NCI-H128 (cell line): ENCODE measurements around the gene ADD2.

Experiments
- DNase-seq: peaks from one replicate; lab custom pipeline; 2025; ENCODE audit not compliant: unreplicated experiment; lab: John Stamatoyannopoulos, UW

The ADD2 gene

DNA sequence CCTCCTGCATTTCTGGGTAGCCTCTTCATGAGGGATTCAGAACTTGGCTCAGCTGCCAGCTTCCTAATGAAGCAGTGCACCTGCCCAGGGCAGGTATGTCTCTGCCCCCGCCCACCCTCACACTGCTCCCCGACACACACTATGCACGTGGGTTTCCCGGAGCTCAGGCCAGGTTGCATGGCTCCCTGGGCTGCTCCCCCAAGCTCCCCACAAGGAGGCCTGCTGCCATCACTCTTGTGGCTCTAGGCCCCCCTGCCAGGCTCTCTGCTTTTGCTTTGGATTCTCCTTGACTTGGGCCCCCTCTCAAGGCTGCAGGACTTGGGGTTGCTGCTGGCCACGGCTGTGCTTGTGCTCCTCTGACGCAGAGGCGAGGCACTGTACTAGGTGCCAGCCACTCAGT is 43.6 kb downstream of the ADD2 start:
- DNase-seq: no peak

DNA sequence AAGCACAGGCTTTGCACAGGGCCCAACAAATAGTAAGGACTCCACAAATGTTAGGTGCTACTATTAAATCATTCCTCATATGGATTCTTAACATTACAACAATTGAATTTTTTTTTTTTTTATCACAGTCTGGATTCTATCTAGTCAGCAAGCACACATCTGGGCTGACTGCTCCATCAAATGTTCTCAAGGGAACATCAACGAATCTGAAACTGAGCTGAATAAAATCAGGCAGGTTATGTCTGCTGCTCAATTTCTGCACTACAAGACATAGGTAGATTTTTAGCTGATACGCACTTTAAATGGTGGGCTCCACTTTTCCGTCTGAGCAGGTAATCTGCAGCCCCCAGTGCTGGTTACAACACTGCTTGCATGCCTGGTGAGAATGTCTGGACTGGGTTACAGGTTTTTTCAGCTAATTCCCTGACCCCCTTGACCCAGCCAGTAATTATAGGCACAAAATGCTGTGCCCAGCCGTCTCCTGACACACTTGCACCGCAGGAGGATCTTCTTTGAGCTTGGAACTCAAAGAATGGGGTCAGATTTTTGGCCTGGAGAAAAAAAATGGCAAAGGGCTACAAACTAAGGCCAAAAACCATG is 44.6 kb downstream of the ADD2 start:
- no peak for DNase-seq

DNA sequence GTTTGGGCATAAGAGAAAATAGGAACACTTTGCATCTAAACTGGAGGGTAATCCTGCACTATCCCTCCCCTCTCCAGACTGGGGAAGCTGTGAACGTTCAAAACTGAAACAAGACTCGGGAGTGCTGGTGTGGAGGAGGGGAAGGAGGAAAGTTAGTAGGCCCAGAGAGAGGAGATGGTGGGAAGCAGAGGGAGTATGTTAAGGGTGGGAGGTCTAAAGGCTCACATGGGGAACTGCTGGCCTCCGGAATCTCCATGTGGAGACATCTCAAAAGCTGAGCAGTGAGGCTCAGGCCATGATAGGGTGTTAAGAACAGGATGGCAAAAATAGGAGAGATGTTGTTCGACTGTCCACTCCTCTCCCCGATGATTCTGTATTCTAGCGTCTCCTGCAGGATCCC is 47.9 kb downstream of the ADD2 start:
- no peak for DNase-seq

DNA sequence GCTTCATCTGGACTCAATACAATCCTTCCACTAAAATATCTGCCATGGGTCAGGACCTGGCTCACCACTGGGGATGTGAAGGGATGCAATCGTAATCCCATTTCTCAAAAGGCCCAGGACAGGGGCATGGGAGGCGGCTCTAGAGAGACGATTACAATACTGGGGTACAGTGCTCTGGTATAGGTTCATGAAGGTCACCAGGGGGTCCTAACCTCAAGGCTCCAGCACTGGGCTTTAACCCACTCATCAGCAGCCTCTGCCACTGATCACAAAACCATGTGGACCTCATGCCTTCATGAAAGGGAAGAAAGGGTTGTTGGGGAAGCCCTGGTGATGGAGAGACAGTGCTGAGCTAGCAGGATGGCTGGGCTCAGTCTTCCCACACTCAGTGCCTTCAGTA is 48.8 kb downstream of the ADD2 start:
- no peak for DNase-seq

DNA sequence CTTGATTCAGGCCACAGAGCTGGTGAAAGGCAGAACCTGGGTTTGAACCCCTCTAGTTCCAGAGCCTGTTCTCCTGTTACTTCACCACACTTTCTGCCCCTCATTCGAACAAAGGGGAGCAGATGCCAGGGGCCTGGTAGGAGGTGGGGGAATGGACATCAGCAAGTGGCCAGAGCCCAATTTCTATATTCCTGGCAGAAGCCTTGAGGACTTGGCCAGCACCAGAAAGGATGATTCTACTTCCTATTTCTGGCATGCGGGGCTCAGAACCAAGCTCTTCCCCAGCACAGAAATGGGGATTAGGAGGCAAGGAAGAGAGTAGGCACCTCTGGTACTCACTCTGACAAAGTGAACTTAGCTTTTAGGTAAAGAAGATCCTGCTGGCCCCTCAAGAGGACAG is 49.3 kb downstream of the ADD2 start:
- DNase-seq: no peak

DNA sequence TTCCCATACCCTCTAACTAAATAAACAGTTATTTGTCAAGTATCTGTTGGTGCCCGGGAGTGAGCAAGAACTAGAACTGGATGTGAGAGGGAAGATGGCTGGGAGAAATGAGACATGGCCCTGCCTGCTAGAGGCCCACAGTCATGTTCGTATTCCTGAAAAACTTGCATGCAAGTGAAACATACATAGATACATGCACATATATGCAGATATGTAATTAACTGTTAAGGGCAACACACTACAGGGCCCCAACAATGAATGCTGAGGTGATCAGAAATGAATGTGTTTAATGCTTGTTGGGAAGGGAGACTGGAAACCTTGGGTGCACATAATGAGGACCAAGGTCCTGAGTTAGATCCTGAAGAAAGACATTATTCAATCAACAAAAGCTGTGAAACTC is 49.8 kb downstream of the ADD2 start:
- no peak for DNase-seq

DNA sequence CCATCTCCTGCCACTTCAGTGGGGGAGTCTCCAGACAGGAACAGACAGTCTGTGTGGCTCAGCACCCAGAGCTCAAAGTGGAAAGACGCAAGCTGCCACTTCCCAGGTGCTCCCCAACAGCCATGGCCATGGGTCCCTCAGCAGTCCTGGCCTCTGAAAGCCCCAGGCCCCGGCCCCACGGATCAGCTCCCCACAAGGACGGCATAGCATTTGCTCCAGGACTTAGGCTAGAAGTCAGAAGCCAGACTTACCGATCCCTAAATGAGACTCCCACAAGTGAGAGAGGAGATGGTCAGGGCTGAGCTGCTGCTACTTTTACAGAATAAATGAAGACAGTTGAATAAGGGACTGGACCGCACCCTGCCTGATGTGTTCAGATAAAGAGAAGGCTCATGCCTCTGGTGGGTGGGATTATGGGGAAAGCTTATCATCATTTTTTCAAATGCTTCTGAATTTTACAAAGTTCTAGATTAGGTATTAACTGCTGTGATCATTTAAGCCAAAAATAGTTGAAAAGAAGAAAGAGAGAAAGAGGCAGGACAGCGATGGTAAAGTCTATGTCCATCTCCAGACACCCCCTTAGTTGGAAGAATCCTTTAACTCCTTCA is 50.5 kb downstream of the ADD2 start:
- no peak for DNase-seq

DNA sequence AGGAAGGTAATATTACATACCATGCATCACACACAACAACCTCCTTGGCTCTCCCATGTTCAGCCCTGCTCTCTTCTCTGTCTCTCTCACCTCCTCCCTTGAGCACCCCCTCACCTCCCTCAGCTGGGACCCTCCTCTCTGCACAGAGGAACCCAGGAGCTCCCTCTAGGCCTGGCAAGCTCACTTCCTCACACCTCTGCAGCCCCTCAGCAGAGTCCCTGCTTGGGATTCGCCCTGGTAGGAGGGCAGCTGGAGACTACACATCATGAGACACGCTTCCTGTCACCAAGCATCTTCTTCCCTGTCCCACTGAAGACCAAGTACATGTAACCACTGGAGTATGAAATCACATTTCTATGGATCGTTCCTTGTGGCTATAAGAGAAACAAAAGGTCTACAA is 51.0 kb downstream of the ADD2 start:
- no peak for DNase-seq

DNA sequence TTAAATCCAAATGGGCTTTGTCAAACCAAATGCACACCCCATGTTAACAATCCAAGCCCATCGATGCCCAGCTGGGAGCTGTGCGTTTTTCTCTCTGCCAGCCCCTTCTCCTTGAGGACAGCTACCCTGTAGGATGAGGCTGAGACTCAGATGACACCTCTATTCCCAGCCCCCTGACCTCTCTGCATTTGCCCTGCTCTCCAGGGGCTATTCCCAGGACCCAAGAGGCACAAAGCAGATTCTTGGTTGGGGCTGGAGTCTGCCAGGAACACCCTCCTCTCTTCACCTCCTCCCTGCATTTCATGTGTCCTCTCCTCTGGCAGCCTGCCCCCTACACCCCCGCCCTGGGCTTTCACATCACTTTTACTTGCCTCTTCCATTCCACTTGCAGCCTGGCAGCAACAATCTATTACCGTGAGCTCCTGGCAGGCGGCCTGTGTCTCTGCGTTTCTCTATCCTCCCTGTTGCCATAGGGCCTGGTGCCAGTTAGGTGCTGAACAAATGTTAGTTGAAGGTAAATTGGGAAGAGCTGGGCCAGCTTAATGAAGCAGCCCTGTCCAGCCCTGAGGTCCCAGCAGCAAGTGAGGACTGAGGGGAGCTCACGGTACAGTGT is 51.8 kb downstream of the ADD2 start:
- DNase-seq: no peak

DNA sequence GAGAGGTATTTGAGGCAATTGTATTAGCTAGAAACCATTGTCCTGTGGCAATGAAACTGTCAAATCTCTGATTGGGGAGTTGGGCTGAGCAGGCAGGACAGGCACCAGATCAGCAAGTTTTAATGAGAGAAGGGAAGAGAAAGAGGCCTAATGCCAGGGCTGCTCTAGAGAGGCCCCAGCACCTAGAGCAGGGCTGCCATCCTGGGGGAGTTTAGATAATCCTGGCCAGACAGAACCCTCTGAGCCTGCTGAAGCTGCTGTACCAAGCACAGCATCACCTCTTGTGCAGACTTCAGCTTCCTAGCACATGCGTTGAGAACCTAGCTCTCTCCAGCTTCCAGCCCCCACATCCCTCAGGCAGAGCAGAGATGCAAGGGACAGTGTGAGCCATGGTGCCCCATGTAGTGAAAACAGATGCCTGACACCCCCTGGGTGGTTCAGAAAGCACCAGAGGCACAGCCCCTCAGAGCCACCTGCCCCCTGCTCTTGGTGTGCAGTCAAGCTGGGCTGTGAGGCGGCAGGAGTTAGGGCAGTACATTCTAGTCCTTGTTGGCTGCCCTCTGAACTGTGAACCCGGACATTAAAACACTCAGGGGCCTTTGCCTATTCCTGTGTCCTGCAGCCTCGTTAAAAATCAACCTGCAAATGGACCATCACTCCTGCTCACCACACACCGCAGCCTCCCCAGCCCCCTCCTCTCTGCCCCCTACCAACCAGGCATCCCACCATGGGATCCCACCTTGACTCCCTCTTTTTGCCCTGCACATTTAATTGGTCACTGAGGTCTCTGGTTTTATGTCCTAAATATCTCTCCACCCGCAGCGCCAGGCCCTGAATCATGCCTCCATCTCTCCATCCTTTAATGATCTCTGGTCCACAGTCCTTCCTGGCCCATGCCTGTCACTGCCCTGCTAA is 52.7 kb downstream of the ADD2 start:
- DNase-seq: no peak

DNA sequence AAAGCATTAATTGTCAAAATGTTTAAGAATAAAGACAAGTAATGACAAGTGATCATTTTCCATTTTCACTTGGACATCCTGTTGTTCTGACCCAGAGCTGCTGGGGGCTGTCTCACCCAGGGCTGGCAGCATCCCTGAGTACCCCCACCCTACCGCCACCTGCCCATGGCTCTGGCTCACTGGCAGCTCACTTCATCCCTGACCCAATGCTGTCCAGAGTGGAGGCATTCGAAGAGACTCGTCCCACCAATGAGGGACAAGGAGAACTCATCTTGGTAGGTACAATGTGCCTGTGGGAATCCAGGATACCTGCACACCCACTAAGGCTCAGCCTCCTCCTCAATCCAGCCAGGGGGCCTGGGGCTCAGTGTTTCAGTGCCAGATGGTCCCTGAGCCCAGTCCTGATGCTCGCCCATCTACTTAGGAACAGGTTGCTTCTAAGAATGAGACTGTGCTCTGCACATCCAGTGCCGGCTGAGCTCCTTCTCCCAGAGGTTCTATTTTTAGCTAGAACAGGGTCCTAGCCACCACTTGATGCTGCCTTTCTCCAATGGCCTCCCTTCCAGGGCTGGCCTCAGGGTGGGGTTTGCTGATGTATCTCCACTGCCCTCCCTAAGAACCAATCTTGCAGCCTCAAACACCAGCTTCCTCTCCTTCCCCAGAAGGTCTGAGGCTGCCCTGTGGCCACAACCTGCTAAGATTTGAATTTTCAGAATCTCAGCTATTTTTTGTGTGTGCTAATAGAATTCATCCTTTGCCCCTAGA is 53.7 kb downstream of the ADD2 start:
- no peak for DNase-seq

DNA sequence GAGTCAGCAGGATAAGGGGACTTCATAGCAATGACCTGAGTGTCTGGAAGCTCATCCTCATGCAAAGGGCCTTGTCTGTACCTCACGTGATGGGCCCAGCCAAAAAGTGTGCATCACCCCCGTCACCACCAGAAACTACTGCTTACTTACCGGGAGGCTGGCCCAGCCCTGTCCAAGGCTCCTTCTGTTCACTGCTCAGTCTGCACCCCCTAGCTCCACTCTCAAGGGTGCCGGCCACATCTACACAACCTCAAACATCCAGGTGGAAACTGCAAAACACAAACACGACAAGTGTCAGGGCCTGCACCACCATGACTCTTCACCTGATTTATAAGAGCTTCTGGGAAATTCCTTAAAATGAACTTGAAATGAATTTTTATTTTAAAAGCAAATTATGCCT is 55.1 kb downstream of the ADD2 start:
- no peak for DNase-seq

DNA sequence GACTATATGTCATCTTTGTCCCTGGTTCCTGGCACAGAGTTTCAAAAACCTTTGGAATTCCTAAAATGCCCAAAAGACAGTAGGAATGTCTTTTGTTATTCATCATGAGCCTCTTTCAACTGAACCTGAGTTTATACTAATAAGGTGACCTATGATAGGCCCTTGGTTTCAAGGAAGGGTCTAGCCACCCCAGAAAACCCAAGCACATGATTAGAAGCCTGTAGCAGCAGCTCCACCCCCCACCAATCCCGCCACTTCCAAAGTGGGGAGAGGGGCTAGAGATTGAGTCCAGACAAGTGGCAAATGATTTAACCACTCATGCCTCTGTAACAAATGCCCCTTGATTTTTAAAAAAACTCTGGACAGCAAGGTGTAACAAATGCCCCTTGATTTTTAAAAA is 56.8 kb downstream of the ADD2 start:
- DNase-seq: no peak

DNA sequence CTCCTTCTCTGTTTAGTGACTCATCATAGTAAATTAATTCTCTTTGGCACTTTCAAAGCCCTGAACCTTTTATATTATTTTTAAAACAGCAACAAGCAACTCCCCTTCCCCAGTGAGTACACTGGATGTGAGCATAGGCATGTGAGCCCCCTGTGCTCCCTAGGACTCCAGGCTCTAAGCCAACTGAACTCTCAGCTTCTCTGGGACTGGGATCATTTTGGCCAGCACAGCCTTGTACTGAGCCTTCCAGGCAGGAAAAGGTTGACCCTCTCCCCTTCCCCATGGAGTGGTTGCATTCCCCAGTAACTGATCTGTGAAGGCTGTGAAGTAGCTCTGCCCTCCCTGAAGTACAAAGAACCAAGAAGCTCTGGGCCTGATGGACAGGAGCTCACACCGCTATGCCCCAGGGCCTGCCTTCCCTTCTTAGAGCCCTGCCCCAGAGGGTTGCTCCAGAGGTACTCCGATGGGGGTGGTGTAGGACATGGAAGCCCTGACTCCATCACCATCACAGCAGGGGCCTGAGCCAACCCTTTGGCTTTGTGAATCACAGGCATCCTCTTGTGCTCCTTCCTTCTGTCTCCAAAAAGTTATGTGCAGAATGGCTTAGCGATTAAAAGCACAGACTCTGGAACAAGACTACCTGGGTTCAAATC is 57.8 kb downstream of the ADD2 start:
- no peak for DNase-seq

DNA sequence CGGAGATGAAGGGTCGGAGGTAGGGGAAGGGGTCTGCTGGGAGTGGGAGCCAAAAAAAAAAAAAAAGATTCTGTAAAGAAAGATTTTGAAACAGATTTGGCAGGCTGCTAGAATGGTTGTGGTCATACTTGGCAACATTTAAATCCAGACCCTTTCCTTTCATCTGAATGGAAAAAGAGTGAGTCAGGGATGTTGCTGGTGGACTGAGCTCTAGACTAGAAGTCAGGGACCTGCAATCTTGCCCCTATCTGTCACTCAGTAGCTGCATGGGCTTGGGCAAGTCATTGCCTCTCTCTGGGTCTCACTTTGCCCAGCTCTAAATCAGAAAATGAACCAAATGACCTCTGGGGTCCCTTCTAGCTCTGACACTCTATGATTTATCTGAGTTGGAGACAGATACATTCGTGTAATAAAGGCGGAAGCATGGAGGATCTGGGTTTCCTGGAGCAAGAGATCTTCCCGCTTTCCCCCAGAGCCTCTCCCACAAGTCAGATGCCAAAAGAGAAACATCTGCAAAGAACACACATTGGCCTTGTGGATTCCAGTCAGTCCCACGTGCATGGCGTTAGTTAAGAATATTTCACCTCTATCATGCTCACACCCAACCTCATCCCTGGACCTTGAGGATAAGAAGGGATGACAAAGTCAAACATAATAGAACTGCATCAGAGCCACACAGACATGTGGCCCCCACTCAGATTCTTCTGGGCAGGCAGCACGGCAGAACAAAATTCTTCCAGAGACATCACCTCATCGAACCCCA is 58.5 kb downstream of the ADD2 start:
- no peak for DNase-seq

DNA sequence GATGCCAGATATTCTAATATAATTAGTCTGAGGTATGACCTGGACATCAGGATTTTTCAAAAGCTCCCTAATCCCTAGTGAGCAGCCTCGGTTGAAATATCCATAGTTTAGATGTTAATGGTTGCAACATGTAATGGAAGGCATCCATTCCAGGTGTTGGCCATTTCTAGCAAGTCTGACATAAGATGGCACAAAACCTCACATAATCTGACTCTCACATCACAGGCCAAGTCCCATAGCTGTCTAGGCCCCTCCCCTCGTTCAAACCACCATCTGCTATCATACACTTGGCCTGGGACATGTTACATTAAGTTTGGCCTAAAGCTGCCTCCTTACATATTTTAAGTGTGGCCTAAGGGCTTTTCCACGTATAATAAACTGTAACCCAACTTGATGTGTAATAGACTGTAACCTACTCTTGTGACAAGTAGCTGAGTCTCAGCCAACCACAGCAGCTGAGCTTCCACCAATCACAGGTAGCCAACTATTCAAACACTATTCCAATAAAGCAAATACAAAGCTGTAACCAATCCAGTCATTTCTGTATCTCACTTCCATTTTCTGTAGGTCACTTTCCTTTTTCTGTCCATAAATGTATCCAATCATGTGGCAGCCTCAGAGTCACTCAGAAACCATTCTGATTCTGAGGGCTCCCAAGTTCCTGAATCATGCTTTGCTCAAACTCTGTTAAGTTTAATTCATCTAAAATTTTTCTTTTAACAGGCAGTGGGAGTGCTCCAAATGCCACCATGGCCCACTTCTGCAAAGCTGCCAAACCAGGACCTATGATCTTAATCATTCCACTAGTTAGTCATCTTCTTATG is 59.4 kb downstream of the ADD2 start:
- no peak for DNase-seq

DNA sequence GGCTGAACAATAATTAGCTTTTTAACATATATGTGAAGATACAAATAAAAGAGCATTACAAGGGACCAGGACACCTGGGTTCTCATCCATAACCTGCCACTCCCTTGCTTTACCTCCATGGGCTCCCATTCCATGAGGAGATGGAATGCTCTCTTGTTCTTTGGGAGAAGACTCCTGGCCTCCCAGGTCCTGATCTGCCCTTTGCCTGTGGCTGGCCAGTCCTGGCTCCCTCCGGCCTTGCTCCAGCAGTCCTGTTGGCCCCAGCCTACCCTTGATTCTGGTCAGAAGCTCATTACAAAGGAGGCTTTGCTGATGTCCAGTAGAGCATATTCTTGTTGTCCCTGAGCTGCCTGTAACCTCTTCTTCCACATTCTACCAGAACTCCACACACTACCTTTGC is 60.3 kb downstream of the ADD2 start:
- no peak for DNase-seq

DNA sequence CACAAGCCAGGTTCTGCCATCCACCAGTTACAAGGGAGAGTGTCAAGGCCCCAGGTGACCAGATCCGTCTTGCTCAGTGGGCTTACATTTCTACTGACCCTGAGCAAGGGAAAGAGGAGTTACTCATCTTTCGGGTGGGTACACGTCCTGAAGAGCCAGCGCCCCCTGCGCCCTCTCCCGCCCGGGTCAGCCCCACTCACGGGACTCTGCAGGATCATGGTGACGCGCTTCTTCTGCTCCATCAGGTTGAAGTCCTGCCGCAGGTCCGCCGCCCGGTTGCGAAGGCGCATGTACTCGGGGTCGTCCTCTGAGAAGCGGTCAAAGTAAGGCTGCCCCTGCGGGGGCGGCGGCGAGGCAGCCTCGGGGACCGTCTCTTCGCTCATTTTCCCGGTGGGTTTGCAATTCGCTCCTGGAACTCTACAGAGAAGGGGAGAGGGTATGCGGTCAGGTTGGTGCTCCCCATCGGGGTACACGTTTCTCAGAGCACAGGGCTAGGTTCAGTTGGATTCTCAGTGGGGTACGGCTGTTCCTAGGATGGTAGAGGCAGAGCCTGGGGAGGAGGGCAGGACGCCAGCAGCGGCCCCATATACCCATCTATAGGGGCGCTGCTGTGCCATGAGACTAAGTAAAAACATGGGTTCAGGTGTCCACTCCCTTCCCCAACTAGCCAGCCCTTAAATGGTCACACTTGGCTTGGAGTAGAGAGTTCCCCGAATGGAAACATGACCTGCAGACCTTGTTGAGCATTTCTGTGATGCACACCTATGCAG is 61.8 kb downstream of the ADD2 start:
- no peak for DNase-seq
